Measurements from ENCODE around the gene SREBF1. TPM values are rescaled to one million over a fixed set of nuclear protein-coding genes. Genes with fewer than 3 reads are reported as not detected.

The SREBF1 gene
- total RNA-seq, 1 donor from 2014 or later, result 84.0 TPM

- Histone ChIP-seq H3K36me3 (no peaks in the 10 kb centered on the region), H3K4me1 (peaks cover 83% of the 10 kb centered on the region), H3K27me3 (no peaks in the 10 kb centered on the region), H3K9me3 (no peaks in the 10 kb centered on the region), H3K4me3 (peak overlapping the region in 1 of 2 donors; percentile 77), H3K27ac (peak overlapping the region; percentile 97)
- DNase-seq (ENCODE audit: extremely low spot score in 2 of 2), result no peak
- TF ChIP-seq POLR2AphosphoS5 (IDR thresholded peaks at IDR 0.05; ENCODE audit: insufficient read depth in 1 of 2, low read depth in 1 of 2) (no peak), CTCF (IDR thresholded peaks at IDR 0.05) (no peak), POLR2A (IDR thresholded peaks at IDR 0.05) (no peak)
- intact Hi-C loops (cut with DNase I), result no loop called here
Observed at GRCh38 chr17:17834974-17835373, 1.8 kb downstream of the SREBF1 start.

DNA sequence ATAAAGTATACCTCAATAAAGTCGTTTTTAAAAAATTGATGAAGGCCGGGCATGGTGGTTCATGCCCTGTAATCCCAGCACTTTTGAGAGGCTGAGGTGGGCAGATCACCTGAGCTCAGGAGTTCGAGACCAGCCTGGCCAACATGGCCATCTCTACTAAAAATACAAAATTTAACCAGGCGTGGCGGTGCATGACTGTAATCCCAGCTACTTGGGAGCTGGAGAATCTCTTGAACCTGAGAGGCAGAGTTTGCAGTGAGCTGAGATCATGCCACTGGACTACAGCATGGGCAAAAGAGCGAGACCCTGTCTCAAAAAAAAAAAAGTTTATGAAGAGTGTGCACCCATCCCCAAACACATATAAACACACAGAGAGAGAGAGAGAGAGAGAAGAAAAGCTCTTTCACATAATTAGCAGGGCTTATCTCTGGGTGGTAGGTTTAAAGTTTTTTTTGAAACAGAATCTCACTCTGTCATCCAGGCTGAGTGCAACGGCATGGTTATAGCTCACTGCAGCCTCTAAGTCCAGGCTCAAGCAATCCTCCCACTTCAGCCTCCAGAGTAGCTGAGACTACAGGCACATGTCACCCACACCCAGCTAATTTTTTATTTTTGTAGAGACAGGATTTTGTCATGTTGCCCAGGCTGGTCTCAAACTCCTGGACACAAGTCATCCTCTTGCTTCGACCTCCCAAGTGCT is 3.0 kb downstream of the SREBF1 start:
- H3K27ac ChIP-seq, result no peak overlapping the region
- no peaks in the 10 kb centered on the region for H3K27me3 ChIP-seq
- no peaks in the 10 kb centered on the region for H3K9me3 ChIP-seq
- TF ChIP-seq CTCF (IDR thresholded peaks at IDR 0.05) (no peak), POLR2AphosphoS5 (IDR thresholded peaks at IDR 0.05; ENCODE audit: insufficient read depth in 1 of 2, low read depth in 1 of 2) (no peak), POLR2A (IDR thresholded peaks at IDR 0.05) (no peak)
- H3K4me3 ChIP-seq, result no peak overlapping the region
- no peaks in the 10 kb centered on the region for H3K36me3 ChIP-seq
- DNase-seq (ENCODE audit: extremely low spot score in 2 of 2), result no peak
- intact Hi-C loops (cut with DNase I), result no loop called here
- H3K4me1 ChIP-seq, result peaks cover 82% of the 10 kb centered on the region

- Histone ChIP-seq H3K36me3 (no peaks in the 10 kb centered on the region), H3K27ac (peak overlapping the region; percentile 81), H3K27me3 (no peaks in the 10 kb centered on the region), H3K4me1 (peaks cover 76% of the 10 kb centered on the region), H3K9me3 (no peaks in the 10 kb centered on the region), H3K4me3 (no peak overlapping the region)
- TF ChIP-seq POLR2A (IDR thresholded peaks at IDR 0.05), result no peak
- TF ChIP-seq POLR2AphosphoS5 (IDR thresholded peaks at IDR 0.05; ENCODE audit: insufficient read depth in 1 of 2, low read depth in 1 of 2), result no peak
- no peak for TF ChIP-seq CTCF (IDR thresholded peaks at IDR 0.05)
- intact Hi-C loops (cut with DNase I), result no loop called here
- no peak for DNase-seq (ENCODE audit: extremely low spot score in 2 of 2)
Observed at GRCh38 chr17:17832032-17832363, 4.8 kb downstream of the SREBF1 start.

DNA sequence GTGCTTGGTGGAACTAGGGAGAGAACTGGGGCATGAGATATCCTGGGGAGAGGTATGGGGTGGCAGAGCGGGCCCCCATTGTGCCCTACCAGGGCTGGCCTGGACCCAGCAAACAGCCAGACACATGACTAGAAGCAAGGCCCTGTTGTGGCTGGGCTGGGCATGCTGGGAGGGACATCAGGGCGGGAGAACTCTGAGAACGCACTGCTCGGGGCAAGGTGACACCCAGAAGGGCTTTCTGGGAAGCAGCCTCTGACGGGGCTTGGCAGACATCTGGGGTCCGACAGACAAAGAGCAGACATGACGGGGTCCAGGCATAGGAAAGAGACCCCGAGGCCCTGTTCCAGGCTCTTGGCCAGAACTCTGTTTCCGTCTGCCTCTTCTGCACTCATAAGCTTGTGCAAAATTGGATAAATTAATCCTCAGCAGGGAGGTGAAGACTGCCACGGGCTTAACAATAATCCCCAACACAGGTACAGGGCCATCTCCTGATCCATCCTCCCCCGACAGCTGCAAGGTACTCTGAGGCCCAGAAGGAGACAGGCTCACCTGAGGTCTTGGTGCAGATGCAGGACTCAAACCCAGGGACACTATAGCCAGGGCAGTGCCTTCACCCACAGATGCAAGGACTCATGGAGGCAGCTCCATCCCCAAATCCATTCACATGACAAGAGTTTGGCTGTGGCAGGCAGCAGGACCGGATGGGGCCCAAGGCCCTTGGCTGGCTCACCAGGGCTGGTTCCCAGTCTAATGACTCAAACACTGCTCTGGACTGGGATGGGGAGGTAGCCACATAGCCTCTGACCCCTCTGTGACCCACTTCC is 5.4 kb downstream of the SREBF1 start:
- no peak for DNase-seq (ENCODE audit: extremely low spot score in 2 of 2)
- H3K4me1 ChIP-seq, result peaks cover 79% of the 10 kb centered on the region
- intact Hi-C loops (cut with DNase I), result no loop called here

More for the DNA sequence above, 5.4 kb downstream of the SREBF1 start:
- TF ChIP-seq CTCF (IDR thresholded peaks at IDR 0.05), result no peak
- TF ChIP-seq POLR2AphosphoS5 (IDR thresholded peaks at IDR 0.05; ENCODE audit: insufficient read depth in 1 of 2, low read depth in 1 of 2), result peak in 1 of 2 donors; percentile 37
- no peak for TF ChIP-seq POLR2A (IDR thresholded peaks at IDR 0.05)
- no peaks in the 10 kb centered on the region for H3K9me3 ChIP-seq
- peak overlapping the region; percentile 81 for H3K27ac ChIP-seq
- no peak overlapping the region for H3K4me3 ChIP-seq
- no peaks in the 10 kb centered on the region for H3K27me3 ChIP-seq
- no peaks in the 10 kb centered on the region for H3K36me3 ChIP-seq
